Activated CD4-positive, alpha-beta T cell treated with anti-CD3 and anti-CD28 coated beads, Interleukin-2, Interleukin-6, amounts not matched to agents 100 ng/mL and 50 ng/mL, durations not matched to agents 16 hours and 8 hours (primary cell): ENCODE results near the gene USP2.
A peak's percentile ranks its signal among the peaks of the same experiment; 100 is the strongest.

Source experiments
- DNase-seq: peaks from one replicate; pipeline ENCODE4 v3.0.0-alpha.2; 2020

Gene USP2

DNA sequence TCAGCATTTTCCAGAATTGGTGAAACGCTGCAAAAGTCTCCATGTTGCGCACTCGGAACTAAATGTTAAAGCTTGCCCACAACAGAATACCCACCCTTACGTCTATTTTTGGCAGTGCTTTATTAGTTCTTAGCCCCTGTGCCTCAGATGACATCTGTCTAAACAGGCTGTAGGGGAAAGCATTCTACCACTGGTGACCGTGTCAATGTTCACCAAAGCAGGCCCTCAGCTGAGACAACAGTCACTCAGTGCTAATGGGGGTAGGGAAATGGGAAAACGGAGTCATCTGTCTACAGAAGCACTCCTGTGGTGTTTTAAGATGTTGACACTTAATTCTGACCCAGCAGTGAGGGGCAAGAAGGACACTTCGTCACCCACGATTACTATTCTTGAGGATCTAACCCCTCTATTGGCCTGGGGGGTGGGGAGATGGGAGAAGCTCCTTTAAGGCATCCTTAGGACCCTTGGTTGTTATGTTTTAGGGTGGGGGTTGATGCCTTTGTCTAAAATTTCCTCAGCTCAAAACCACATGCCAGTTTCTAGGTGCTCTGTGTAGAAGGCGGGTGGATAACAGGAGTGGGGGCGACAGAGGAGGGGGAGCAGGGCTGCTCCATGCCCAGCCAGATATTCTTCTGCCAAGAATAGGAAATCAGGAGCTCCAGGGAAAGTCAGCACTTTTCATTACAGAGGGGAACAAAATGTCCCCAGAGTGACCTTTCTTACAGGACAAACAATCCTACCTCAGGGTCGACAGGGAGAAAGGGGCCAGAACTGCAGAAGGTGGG is 19.4 kb downstream of the USP2 start:
- DNase-seq: no peak

DNA sequence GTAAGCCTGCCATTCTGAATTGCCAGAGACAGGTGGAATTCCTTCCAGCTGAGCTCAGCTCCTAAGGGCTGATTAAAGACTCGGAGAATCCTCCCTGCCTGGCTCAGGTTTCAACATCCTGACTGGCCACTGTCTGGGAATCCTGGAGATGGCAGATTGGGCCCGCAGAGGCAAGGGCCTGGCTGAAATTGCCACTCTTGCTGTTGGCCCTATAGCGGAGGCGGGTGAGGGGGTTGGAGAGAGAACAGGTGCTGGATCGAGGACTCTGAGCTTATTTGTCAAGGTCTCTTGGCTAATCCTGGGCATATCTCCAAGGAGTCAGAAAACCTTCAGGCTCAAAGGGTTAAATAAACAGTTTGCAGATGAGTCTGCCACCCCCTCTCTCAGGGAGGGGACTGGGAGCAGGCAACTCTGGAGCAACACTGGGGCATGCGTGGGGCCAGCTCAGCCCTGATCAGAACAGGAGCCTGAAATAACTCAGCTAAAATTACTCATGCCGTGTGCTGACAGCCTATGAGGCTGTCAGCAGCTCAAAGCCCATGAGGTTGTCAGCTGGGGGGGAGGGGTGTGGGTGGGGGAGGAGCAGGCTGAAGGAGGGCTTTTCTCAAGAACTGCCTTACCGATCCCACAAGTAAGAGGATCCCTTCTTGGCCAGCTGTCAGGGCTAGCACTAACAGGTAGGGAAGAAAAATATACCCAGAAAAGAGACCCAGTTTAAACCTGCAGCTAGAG is 20.3 kb downstream of the USP2 start:
- peak; percentile 73 for DNase-seq

DNA sequence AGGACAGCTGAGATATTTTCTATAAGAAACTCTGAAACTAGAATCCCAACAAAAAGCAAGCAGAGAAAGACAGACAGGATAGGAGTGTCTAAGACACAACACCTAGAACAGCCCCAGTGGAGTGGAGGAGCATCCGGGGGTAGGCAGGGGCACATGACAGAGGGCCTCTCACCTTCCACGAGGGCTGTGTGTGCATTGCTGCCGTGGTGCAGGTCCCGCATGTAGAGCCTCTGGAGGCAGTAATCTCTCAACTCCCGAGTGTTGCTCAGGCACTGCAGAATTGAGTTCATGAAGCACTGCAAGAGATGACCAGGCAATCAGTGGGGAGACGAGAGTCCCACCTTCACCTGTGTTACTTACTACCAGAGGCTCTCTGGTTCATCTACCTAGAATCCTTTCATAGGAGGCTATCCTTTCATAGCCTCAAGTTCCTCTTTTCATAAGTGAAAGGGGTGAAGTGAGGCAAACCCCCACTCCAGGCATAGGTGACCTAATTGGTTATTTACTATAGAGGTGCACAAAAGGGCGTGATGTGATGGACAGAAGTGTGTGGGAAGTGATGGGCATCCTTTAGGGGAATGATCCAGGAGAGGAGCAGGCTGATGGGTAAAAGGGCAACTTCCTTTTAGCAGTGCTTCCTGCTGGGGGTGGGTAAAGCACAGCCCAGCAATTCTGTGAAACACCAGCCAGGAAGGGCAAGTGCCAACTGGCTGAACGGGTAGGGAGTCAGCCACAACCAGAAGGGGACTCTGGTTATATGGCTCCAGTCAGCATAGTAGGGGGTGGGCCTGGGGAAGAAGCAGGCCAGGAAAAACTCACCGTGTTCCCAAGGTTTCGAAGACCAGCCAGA is 21.9 kb downstream of the USP2 start:
- no peak for DNase-seq

DNA sequence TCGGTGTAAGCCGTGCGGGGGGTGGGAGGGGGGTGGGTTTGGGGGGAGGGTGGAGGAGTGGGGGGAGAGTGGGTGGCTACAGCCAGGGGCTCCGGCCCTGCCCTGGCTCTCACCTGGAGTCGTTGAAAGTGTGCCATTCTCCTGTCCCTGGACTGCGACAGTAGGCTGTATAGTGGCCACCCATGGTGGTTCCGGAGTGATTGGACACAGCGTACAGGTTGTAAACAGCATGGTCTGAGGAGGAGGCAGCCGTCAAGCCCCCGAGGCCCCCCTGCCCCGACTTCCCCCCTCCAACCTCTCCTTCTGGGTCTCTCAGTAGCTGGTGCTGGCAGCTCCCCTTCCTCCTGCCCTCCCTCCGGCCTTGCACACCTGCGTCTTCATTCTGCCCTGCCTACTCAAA is 24.4 kb downstream of the USP2 start:
- DNase-seq: no peak

DNA sequence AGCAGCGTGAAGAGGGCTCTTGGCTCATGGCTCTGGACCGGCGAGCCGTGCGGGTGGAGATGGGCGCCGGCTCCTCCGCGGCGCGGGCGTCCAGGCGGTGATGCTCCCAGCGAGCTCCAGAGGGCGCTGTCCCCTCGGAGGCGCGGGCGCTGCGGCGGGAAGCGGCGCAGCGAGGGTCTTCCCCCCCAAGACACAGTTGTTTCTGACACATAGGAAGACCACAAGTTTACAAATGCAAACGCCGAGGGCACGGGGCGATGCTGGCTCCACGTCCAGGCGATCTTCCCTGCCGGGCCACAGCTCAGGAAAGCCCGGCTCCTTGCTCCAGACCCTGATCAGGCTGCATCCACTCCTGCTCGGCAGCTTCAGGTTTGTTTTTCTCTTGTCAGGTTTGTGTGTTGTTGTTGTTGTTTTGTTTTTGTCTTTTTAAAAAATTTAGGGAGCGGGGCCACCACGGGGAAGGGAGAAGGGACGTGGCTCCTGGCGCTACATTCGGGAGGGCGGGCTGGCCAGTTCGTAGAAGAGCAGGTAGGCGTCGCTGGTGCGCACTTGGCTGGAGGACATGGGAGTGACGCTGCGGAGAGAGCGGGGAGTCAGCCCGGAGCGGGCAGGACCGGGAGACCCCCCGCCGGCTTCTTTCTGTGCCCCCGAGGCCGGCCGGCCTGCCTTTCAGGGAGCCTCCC is 25.0 kb downstream of the USP2 start:
- DNase-seq: peak; percentile 79

DNA sequence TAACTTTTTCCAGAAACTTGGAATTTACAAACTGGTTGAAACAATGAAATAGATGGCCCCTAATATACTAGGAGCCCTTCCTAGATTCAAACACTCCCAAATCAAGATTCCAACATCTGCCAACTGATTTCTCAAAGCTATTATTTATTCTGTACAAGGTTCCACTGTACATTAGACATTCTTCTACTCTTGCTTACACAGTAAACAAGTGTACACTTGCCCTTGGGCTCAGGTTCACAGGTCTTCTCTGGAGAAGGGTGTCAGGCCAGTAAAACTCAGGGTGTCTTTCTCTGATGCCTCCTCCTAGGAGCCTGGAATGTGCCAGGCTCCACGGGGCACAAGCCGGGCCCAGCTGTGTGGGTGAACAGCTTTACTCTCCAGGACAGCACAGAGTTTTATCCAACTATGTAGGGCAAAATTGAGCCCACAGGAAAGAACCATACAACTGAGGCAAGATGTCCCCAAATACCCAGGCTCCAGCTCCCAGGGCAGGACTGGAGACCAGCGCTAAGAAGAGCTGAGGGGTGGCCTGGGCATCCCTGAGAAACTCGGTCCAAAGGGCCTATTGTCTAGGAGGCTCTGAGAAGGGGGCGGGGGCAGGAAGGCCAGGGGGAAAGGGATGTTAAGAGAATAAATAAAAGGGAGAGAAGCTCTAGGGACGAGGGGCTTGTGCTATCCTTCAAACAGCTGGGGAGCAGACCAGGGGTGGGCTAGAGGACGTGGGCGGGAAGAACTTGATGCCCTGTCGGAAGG is 26.2 kb downstream of the USP2 start:
- no peak for DNase-seq

DNA sequence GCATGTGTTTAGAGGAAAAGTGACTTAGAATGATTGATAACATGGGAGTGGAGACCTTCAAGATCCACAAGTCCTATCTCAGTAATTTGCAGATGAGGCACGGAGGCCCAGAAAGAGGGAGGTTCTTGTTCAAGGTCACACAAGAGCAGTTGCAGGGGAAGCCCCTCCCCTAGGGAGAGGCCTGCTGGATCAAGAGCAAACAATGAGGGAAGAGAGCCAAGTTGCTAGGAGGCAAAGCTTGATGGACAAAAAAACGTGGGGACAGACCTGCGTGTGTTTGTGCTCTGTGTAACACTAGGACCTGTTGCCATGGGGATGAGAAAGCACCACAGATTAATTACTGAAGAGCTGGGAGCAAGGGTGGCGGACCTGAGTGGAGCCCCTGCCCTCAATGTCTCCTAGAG is 28.6 kb downstream of the USP2 start:
- no peak for DNase-seq

DNA sequence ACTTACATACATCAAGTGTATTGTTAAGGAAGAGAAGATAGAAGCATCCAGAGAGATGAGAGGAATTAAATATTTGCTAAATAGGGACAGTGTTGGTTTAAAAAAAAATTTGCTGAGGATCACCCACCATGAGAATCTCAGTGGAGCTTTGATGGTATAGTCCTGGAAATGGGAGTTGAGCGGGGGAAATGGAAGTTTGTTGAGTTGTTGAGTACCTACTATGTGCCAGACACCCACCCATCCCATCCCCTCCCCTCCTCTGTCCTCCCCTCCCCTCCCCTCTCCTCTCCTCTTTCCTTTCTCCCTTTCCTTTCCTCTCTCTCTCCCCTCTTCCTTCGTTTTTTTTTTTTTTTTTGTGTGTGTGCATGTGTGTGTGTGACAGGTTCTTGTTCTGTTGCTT is 30.3 kb downstream of the USP2 start:
- DNase-seq: no peak

GRCh38 chr11:119350302-119350701 is 31.2 kb downstream of the USP2 start:
- DNase-seq: no peak

- no peak for DNase-seq
These were observed 33.4 kb downstream of the USP2 start for GRCh38 chr11:119347940-119348605.

DNA sequence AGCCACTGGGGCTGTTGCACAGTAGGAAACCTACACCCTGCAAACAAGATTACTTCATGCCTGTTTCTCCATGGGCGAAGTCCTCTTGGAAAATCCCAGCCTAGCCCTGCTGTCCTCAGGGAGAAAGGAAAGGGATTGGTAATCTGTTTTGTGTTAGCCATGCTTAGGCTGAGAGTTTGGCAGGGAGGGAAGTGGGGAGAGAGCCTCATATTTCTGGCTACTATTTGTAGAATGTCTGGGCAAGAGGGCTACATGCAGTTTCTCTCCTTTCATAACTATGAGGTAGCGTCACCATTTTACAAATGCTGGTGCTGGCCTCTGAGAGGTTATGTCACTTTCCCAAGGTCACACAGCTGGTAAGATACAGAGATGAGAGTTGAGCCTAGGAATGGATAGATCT is 34.2 kb downstream of the USP2 start:
- DNase-seq: no peak

DNA sequence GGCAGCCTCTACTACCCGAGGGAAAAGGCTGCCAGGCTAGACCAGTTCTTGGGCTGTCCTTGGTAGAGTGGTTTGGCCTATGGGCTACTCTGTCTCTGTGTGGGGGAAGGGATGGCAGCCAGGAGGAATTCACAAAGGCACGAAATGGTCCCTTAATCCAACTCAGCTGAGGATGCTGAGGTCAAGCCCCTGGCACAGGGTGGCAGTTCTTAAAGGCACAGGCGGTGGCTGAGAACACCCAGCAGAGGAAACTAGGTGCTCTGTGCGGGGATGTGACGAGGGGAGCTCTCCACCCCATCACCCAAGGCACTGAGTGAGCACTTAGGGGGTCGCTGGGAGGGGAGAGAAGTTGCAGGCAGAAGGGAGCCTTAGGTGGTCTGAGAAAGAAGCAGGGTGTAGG is 34.9 kb downstream of the USP2 start, which contains the start of gene MFRP:
Gene MFRP, minus strand, starts transcription at position 101 of the 400 bp plus-strand sequence. CDS start 192 bp downstream, outside the sequence.
- no peak for DNase-seq

- DNase-seq: no peak
These were observed 35.8 kb downstream of the USP2 start for GRCh38 chr11:119345685-119346084.

DNA sequence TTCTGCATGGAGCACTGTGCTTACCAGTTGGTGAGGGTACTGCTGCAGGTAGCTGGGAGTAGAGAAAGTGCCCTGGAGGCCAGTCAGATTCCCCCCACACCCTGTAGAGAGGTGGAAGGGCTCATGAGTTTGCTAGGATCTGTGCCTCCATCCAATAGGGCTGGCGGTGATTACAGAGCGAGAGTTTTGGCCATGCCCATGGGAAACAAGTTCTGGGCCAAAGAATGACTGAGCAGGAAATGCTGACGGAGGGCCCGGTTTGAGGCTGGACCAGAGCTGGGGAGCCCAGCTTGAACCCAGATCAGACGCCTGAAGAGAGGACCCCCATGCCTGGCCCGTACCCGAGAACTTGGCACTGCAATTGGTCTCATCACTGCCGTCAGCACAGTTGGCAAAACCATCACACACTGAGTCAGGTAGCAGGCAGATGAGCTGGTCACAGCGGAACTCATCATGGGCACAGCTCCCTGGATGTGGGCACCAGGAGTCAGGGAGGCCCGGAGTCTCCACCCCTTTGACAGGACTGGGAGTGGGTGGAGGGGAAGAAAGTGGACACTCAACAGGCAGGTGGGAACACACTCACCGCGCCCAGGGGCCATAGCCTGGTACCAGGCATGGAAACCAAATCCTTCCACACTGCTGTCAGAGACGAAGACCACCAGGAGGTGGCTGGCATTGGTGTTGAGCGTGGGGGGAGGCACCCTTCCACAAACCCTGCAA is 37.0 kb downstream of the USP2 start:
- no peak for DNase-seq

GRCh38 chr11:119343726-119344125 is 37.8 kb downstream of the USP2 start:
- no peak for DNase-seq

DNA sequence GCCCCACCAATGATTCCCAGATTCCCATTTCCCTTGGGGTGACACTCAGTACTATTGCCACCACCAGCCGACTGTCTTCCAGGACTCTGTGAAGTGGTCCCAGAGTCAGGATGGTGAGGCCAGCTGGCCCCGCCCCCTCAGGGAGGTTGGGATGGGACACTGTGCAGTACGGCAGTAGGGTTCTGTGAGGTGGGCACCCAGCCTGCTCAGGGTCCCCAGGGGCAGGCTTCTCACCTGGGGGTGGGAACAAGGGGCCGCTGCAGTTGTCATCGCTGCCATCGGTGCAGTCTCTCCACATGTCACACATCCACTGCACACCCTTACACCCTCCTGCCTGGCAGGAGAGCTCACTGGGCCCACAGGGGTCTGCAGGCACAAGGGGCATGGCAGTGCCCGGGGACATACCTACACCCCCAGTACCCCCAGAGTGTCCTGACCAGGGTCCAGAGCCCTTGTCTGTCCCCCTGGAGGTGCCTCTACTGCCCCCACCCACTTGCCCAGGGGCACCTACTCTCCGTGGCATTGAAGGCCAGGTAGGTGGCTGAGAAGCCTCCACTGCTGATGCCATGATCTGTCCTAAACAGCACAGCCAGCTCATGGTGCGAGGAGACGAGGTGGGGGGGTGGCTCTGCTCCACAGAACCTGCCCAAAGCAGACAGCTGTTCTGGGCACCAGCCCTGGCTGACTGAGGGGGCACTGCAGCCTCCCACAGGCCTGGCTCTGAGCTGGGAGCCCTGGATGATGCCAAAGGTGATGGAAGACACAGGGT is 38.9 kb downstream of the USP2 start:
- DNase-seq: no peak

- no peak for DNase-seq
These were observed 39.5 kb downstream of the USP2 start for GRCh38 chr11:119342023-119342300.

DNA sequence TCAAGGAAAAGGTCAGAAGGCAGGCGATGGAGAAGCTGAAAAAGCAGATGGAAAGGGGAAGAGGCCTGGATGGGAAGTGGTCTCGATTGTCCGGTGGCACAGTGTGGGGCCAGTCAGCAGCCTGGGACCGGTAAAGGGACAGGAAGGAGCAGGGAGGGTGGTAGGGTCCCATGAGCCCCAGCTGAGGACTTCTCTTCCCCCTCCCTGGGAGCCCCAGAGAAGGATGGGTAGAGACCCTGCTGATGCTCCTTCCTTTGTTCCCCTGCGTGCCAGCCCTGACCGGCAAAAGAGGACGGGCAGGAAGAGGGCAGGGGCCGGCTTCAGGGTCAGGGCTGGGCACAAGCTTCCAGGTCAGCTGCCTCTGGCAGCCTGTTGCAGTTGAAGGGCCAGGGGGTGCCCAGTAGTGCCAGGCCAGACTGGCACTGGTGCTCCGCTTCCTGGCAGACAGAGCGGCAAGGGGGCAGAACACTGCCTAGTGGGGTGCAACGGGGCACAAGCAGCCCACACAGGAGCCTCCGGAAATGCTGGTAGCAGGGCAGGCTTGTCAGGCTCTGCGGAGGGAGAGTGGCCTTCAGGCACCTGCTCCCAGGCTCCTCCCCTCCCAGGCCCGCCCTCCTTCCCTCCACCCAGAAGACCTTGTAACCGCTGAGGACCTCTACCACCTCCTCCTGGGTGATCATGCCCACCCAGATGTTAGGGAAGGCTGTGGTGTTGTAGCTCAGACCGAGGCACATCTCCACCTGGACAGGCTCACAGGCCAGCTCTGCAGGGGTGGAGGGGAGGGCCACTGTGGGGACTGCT is 40.1 kb downstream of the USP2 start:
- no peak for DNase-seq
